LNCaP clone FGC (cell line): ENCODE measurements around the gene FCRLA.

Experiments
- DNase-seq: peaks from one replicate; pipeline ENCODE4 v3.0.0-alpha.2; 2011; ENCODE audit warnings: low read depth
- H3K4me3 ChIP-seq: 2 replicates; pipeline ENCODE4 v1.5.1; 2011; ENCODE audit warnings: mild to moderate bottlenecking, low read depth, low read length, control low read depth
- TF ChIP-seq, protein P1 (sequence below): IDR thresholded peaks from 2 replicates; pipeline ENCODE4 v1.5.1; 2012; ENCODE audit warnings: mild to moderate bottlenecking; ENCODE audit not compliant: control insufficient read depth, insufficient read depth; ENCODE audit errors: extremely low read depth

FCRLA gene

DNA sequence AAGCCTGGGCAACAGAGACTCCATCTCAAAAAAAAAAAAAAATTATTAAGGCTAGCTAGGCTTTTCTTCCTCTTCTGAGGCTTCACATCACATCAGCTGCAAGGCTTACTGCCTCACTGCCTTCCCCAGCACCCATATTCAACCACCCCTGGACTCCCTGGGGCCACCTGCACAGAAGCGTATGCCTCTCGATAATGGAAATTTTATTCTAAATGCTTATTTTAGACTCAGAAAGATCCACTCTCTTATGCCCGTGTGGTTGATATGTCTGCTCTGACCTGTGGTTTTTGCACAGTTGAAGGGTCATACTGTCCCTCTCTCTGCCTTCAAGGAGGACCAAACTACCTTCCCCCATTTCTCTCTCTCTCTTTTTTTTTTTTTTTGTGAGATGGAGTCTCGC, 1.5 kb upstream of the FCRLA start:
- no peak overlapping the region for H3K4me3 ChIP-seq
- TF ChIP-seq, protein P1, sequence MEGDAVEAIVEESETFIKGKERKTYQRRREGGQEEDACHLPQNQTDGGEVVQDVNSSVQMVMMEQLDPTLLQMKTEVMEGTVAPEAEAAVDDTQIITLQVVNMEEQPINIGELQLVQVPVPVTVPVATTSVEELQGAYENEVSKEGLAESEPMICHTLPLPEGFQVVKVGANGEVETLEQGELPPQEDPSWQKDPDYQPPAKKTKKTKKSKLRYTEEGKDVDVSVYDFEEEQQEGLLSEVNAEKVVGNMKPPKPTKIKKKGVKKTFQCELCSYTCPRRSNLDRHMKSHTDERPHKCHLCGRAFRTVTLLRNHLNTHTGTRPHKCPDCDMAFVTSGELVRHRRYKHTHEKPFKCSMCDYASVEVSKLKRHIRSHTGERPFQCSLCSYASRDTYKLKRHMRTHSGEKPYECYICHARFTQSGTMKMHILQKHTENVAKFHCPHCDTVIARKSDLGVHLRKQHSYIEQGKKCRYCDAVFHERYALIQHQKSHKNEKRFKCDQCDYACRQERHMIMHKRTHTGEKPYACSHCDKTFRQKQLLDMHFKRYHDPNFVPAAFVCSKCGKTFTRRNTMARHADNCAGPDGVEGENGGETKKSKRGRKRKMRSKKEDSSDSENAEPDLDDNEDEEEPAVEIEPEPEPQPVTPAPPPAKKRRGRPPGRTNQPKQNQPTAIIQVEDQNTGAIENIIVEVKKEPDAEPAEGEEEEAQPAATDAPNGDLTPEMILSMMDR, result no peak
- DNase-seq, result no peak

DNA sequence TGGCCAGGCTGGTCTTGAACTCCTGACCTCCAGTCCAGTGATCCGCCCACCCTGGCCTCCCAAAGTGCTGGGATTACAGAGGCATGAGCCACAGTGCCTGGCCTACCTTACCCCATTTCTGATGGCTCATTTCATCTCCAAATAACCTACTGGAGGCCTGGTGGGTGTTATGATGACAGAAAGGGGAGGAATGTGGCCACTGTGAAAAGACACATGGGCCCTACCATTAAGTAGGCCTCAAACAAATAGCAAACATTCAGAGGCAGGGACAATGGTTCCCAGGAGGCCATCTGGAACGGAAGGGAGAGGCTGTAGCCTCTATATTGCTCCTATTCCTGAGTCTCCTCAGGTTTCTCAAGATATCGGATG, 932 bp upstream of the FCRLA start:
- DNase-seq, result no peak
- H3K4me3 ChIP-seq, result no peak overlapping the region
- TF ChIP-seq, protein P1, result no peak

DNA sequence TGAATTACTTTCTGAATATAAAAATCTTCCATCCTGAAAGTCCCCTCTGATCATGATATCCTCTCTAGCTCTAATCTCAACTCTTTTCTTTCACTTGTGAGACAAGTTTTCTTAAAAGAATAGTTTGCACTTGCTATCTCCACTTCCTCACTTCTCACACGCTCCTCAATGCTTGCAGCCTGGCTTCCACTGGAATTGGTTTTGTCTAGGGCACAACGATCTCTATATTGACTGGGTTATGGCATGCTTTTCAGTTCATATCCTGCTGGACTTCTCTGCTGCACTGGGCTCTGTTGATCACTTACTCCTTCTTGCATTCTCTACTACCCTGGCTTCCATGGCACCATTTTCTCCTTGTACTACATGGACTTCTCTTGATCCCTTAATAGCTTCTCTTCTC, 474 bp downstream of the FCRLA start:
- TF ChIP-seq, protein P1, result no peak
- no peak overlapping the region for H3K4me3 ChIP-seq
- no peak for DNase-seq

DNA sequence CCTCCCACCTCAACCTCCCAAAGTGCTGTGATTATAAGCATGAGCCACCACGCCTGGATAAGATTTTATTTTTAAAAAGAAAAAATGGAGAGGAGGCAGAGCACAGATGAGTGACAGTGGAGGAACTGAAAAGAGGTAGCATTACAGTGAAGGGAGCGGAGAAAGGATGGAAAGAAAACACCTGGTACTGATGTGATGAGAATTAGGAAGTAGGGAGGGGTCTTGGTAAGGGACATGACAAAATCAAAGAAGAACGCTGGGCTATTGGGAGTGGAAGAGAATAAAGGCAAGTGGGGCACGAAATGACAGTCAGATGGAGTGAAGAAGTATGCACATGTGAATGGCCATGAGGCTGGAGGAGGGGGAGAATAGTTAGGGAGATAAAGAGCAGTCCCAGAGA, 2.3 kb downstream of the FCRLA start:
- TF ChIP-seq, protein P1, result no peak
- no peak for DNase-seq
- H3K4me3 ChIP-seq, result no peak overlapping the region

DNA sequence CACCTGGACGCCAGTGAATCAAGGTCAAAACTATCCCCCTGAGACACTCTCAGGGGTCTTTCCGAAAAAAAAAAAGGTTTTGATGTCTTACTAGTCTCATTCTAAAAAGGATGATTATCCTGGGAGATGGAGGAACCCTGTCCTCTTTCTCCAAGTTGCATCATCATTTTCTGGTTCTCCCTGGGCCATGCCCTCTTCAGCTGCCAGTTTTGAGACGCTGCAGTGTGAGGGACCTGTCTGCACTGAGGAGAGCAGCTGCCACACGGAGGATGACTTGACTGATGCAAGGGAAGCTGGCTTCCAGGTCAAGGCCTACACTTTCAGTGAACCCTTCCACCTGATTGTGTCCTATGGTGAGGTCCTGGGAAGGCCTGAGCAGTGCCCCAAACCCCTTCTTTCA, 3.5 kb downstream of the FCRLA start:
- H3K4me3 ChIP-seq, result no peak overlapping the region
- TF ChIP-seq, protein P1, result no peak
- no peak for DNase-seq

DNA sequence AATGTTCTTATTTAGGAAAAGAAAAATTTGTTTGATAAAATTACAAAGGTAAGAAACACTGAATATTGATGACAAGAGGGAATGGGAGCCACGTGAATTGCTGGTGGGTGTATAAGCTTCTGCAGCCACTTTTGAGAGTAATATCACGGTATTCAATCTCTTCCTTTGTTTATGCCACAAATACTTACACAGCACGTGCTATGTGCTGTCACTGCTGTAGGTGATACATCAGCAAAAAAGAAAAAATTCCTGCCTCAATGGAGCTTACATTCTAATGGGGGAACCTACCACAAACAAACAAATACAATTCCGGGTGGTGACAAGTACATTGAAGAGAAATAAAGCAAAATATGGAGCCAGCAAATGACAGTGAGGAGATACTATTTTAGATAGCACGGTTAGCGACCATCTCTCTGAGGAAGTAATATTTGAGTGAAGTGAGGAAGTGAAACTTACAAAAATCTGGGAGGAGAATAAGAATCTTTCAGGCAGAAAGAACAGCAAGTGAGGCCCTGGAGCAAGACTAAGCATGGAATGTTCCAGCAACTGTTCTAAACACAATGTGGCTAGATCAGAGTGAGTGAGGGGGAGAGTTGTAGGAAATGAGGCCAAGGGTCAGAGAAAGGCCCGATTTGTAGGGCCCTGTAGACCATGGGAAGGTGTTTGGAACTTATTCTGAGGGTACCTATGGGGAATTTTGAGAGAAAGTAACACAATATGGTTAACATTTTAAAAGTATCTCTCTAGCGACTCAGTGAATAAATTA, 11.7 kb downstream of the FCRLA start:
- TF ChIP-seq, protein P1, result no peak
- no peak for DNase-seq
- H3K4me3 ChIP-seq, result no peak overlapping the region

DNA sequence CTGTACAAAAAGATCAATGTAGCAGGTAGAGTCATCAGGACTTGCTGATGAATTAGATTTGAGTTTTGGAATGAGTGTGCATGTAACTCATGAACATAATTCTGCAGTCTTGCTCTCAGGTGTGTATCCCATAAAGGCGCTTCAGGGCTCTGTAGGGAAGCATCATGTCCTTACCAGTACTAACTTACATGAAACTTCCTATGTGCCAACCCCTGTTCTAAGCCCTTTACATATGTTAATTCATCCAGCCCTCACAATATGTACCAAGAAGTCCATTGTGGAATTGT, 12.2 kb downstream of the FCRLA start:
- TF ChIP-seq, protein P1, result no peak
- H3K4me3 ChIP-seq, result no peak overlapping the region
- no peak for DNase-seq
